ENCODE results near the gene XRCC5.

Gene XRCC5

GRCh38 chr2:216147172-216148131 lies 38.3 kb downstream of the XRCC5 start:
- TF ChIP-seq POLR2AphosphoS5 (IDR thresholded peaks at IDR 0.05; ENCODE audit: low read depth, low read length) (no peak), FOXP2 (optimal IDR thresholded peaks at IDR 0.05; ENCODE audit: borderline replicate concordance, extremely low read depth, extremely low read length, insufficient read depth) (no peak), REST (IDR thresholded peaks at IDR 0.05; ENCODE audit: insufficient read depth in 1 of 2, low read depth in 2 of 2, low read length in 2 of 2) (no peak), TAF1 (IDR thresholded peaks at IDR 0.05; ENCODE audit: borderline replicate concordance, insufficient read depth, low read length) (no peak), SIN3A (IDR thresholded peaks at IDR 0.05; ENCODE audit: borderline replicate concordance, insufficient read depth, low read length) (no peak)

- TF ChIP-seq FOXP2 (optimal IDR thresholded peaks at IDR 0.05; ENCODE audit: borderline replicate concordance, extremely low read depth, extremely low read length, insufficient read depth) (no peak), POLR2AphosphoS5 (IDR thresholded peaks at IDR 0.05; ENCODE audit: low read depth, low read length) (no peak), TAF1 (IDR thresholded peaks at IDR 0.05; ENCODE audit: borderline replicate concordance, insufficient read depth, low read length) (no peak), REST (IDR thresholded peaks at IDR 0.05; ENCODE audit: insufficient read depth in 1 of 2, low read depth in 2 of 2, low read length in 2 of 2) (no peak), SIN3A (IDR thresholded peaks at IDR 0.05; ENCODE audit: borderline replicate concordance, insufficient read depth, low read length) (no peak)
Measured at GRCh38 chr2:216148983-216149382, 39.8 kb downstream of the XRCC5 start.

- no peak for TF ChIP-seq POLR2AphosphoS5 (IDR thresholded peaks at IDR 0.05; ENCODE audit: low read depth, low read length)
- no peak for TF ChIP-seq SIN3A (IDR thresholded peaks at IDR 0.05; ENCODE audit: borderline replicate concordance, insufficient read depth, low read length)
- no peak for TF ChIP-seq REST (IDR thresholded peaks at IDR 0.05; ENCODE audit: insufficient read depth in 1 of 2, low read depth in 2 of 2, low read length in 2 of 2)
- TF ChIP-seq FOXP2 (optimal IDR thresholded peaks at IDR 0.05; ENCODE audit: borderline replicate concordance, extremely low read depth, extremely low read length, insufficient read depth): no peak
- TF ChIP-seq TAF1 (IDR thresholded peaks at IDR 0.05; ENCODE audit: borderline replicate concordance, insufficient read depth, low read length): no peak
Measured at GRCh38 chr2:216149741-216150140, 40.6 kb downstream of the XRCC5 start.

DNA sequence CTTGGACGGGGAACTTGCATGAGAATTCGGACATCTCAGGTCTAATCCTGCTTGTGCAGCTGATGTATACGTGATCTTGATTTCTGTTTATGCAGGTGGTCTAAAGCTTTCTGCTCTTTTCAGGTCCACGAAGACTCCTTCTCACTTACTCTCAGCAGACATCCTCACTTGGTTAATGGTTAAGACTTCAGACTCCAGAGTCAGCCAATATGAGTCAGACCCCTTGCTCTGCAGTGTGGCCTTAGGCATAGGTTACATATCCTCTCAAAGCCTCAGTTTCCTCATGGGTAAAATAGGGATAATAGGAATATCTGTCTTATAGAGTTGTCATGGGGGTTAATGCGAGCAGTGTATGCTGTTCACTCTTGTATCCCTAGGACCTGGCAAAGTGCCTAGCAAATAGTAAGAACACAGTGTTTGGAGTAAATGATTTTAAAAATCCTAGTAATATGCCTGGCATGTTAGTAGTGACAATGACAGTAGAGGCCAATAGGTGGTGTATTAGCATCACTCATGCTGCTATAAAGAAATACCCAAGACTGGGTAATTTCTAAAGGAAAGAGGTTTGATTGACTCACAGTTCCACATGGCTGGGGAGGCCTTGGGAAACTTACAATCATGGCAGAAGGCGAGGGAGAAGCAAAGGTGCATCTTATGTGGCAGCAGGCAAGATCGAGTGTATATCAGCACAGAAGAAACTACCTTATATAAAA lies 42.3 kb downstream of the XRCC5 start:
- TF ChIP-seq REST (IDR thresholded peaks at IDR 0.05; ENCODE audit: insufficient read depth in 1 of 2, low read depth in 2 of 2, low read length in 2 of 2) (no peak), SIN3A (IDR thresholded peaks at IDR 0.05; ENCODE audit: borderline replicate concordance, insufficient read depth, low read length) (no peak), POLR2AphosphoS5 (IDR thresholded peaks at IDR 0.05; ENCODE audit: low read depth, low read length) (no peak), TAF1 (IDR thresholded peaks at IDR 0.05; ENCODE audit: borderline replicate concordance, insufficient read depth, low read length) (no peak)

Data from PFSK-1 (cell line).